HG02798 (cell line): Measurements from ENCODE around the gene RIN1.

ENCODE experiments used
- ATAC-seq: cut with Tn5 transposase; IDR thresholded peaks from one replicate; pipeline ENCODE4 v1.9.1; 2021; ENCODE audit warnings: mild to moderate bottlenecking; ENCODE audit not compliant: unreplicated experiment, poor library complexity

The RIN1 gene

GRCh38 chr11:66310324-66310723 is 25.9 kb downstream of the RIN1 start:
- no peak for ATAC-seq

GRCh38 chr11:66309475-66309874 is 26.8 kb downstream of the RIN1 start:
- no peak for ATAC-seq

GRCh38 chr11:66302656-66303055 is 33.6 kb downstream of the RIN1 start:
- no peak for ATAC-seq

- ATAC-seq: no peak
Observed at GRCh38 chr11:66299186-66299585, 37.0 kb downstream of the RIN1 start.

GRCh38 chr11:66297610-66298009 is 38.6 kb downstream of the RIN1 start:
- ATAC-seq: no peak

- ATAC-seq: no peak
Observed at GRCh38 chr11:66294626-66295620, 41.3 kb downstream of the RIN1 start.

- ATAC-seq: no peak
Observed at GRCh38 chr11:66293777-66294625, 42.2 kb downstream of the RIN1 start.

- no peak for ATAC-seq
Observed at GRCh38 chr11:66293352-66293751, 42.9 kb downstream of the RIN1 start.

GRCh38 chr11:66292543-66293332 is 43.5 kb downstream of the RIN1 start:
- no peak for ATAC-seq

- ATAC-seq: no peak
Observed at GRCh38 chr11:66291706-66292542, 44.3 kb downstream of the RIN1 start, which contains the start of gene TMEM151A. TMEM151A (plus strand) TSS chr11:66291894; CDS start chr11:66292014, 120 bp downstream.

GRCh38 chr11:66291303-66291705 is 44.9 kb downstream of the RIN1 start:
- ATAC-seq: no peak

- no peak for ATAC-seq
Observed at GRCh38 chr11:66290330-66290621, 46.0 kb downstream of the RIN1 start.

GRCh38 chr11:66289548-66290329 is 46.5 kb downstream of the RIN1 start:
- peak; percentile 34 for ATAC-seq

- ATAC-seq: peak; percentile 93
Observed at GRCh38 chr11:66288671-66289547, 47.3 kb downstream of the RIN1 start, which contains the start of gene YIF1A. YIF1A (minus strand) TSS chr11:66289143; CDS start chr11:66288985, 158 bp downstream.

- no peak for ATAC-seq
Observed at GRCh38 chr11:66287889-66288670, 48.2 kb downstream of the RIN1 start.

- no peak for ATAC-seq
Observed at GRCh38 chr11:66287211-66287888, 48.9 kb downstream of the RIN1 start.
